ENCODE data around the gene PEX6.

DNA sequence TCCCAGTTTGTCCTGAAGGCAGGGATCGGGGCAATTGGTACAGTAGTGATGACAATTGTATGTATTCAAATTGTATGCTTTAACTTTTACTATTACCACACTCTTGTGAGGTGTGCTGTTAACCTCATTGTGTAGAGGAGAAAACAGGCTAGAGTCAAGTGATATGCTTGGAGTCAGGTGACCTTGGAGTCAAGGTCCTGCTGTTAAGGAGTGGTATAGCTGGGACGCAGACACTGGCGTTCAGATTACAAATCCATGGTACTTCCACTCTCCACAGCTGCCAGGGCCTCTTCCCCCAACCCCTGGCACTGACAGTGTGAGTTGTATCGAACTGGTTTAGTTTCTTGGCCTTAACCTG, 39.2 kb downstream of the PEX6 start:
- TF ChIP-seq, protein P1, sequence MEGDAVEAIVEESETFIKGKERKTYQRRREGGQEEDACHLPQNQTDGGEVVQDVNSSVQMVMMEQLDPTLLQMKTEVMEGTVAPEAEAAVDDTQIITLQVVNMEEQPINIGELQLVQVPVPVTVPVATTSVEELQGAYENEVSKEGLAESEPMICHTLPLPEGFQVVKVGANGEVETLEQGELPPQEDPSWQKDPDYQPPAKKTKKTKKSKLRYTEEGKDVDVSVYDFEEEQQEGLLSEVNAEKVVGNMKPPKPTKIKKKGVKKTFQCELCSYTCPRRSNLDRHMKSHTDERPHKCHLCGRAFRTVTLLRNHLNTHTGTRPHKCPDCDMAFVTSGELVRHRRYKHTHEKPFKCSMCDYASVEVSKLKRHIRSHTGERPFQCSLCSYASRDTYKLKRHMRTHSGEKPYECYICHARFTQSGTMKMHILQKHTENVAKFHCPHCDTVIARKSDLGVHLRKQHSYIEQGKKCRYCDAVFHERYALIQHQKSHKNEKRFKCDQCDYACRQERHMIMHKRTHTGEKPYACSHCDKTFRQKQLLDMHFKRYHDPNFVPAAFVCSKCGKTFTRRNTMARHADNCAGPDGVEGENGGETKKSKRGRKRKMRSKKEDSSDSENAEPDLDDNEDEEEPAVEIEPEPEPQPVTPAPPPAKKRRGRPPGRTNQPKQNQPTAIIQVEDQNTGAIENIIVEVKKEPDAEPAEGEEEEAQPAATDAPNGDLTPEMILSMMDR (conservative IDR thresholded peaks at IDR 0.05; ENCODE audit: low read depth, low read length), result no peak
- no peak for TF ChIP-seq EZH2 (IDR thresholded peaks at IDR 0.05; ENCODE audit: borderline replicate concordance, low read depth, low read length, poor library complexity, severe bottlenecking)
